HG02610 (cell line): ENCODE results near the gene G2E3.
"Not testable (repeated sequence)": the region's sequence is repeated elsewhere in the genome, so short reads cannot be mapped to it uniquely, and the experiment has no call there.

Experiments
- ATAC-seq: cut with Tn5 transposase; IDR thresholded peaks from one replicate; pipeline ENCODE4 v1.9.1; 2021; ENCODE audit warnings: mild to moderate bottlenecking, moderate library complexity; ENCODE audit not compliant: unreplicated experiment

Gene G2E3

GRCh38 chr14:30558675-30559555 is at the start of gene G2E3:
Gene G2E3, plus strand, starts transcription at chr14:30559158. Its CDS starts 21,922 bp downstream, at chr14:30581080.
- ATAC-seq: peak; percentile 100

- ATAC-seq: no peak
These were observed 41.2 kb upstream of the G2E3 start for GRCh38 chr14:30517737-30518136.

GRCh38 chr14:30518867-30519560 is 39.9 kb upstream of the G2E3 start:
- no peak for ATAC-seq

- no peak for ATAC-seq
These were observed 39.0 kb upstream of the G2E3 start for GRCh38 chr14:30519961-30520360.

- no peak for ATAC-seq
These were observed 38.4 kb upstream of the G2E3 start for GRCh38 chr14:30520536-30520935.

- ATAC-seq: no peak
These were observed 36.8 kb upstream of the G2E3 start for GRCh38 chr14:30521899-30522736.

GRCh38 chr14:30525833-30526232 is 33.1 kb upstream of the G2E3 start:
- ATAC-seq: no peak

GRCh38 chr14:30527196-30527595 is 31.8 kb upstream of the G2E3 start:
- no peak for ATAC-seq

- no peak for ATAC-seq
These were observed 30.8 kb upstream of the G2E3 start for GRCh38 chr14:30528119-30528518.

- no peak for ATAC-seq
These were observed 29.9 kb upstream of the G2E3 start for GRCh38 chr14:30528778-30529642.

GRCh38 chr14:30532264-30532663 is 26.7 kb upstream of the G2E3 start:
- no peak for ATAC-seq

- no peak for ATAC-seq
These were observed 25.8 kb upstream of the G2E3 start for GRCh38 chr14:30533126-30533525.

GRCh38 chr14:30541318-30541717 is 17.6 kb upstream of the G2E3 start:
- no peak for ATAC-seq

GRCh38 chr14:30546735-30547134 is 12.2 kb upstream of the G2E3 start:
- ATAC-seq: not testable (repeated sequence)

GRCh38 chr14:30547388-30548048 is 11.4 kb upstream of the G2E3 start:
- ATAC-seq: no peak

GRCh38 chr14:30550335-30550734 is 8.6 kb upstream of the G2E3 start:
- no peak for ATAC-seq

GRCh38 chr14:30551460-30551859 is 7.5 kb upstream of the G2E3 start:
- ATAC-seq: no peak

GRCh38 chr14:30553311-30553989 is 5.5 kb upstream of the G2E3 start:
- no peak for ATAC-seq

GRCh38 chr14:30558362-30558674 is 640 bp upstream of the G2E3 start:
- no peak for ATAC-seq
